HEK293 (cell line): ENCODE results near the gene AQP6.
A peak's percentile ranks its signal among the peaks of the same experiment; 100 is the strongest.

Experiments
- CTCF ChIA-PET: fragments of 350-600 bp; formaldehyde crosslinking; extraction: SDS; loops from one replicate; lab custom pipeline; 2021; ENCODE audit warnings: antibody characterized with exemption; lab: Yijun Ruan, JAX
- POLR2A ChIA-PET: fragments of 300-600 bp; formaldehyde crosslinking; extraction: SDS; loops from one replicate; lab custom pipeline; 2020; ENCODE audit warnings: antibody characterized with exemption, inconsistent platforms; lab: Yijun Ruan, JAX
- H3K27ac ChIP-seq: fragments of 200-500 bp; sonication (Bioruptor generic); 2 replicates; pipeline ENCODE4 v1.5.1; 2014; ENCODE audit warnings: low read depth, low read length, control low read depth, inconsistent platforms; ENCODE audit errors: extremely low read depth
- H3K36me3 ChIP-seq, 2 experiments: fragments of 200-500 bp in 1 of 2; sonication (Bioruptor generic) in 1 of 2; 1 replicate in 1 of 2; 2 replicates in 1 of 2; pipeline ENCODE4 v1.5.1; 2014 to 2017; ENCODE audit warnings: inconsistent platforms in 2 of 2, low read length in 2 of 2; ENCODE audit not compliant: control insufficient read depth in 2 of 2, insufficient read depth in 1 of 2
- H3K4me1 ChIP-seq: fragments of 200-500 bp; sonication (Bioruptor generic); 2 replicates; pipeline ENCODE4 v1.5.1; 2014; ENCODE audit warnings: mild to moderate bottlenecking, low read length, inconsistent platforms; ENCODE audit not compliant: control insufficient read depth, insufficient read depth
- H3K4me3 ChIP-seq: 2 replicates; pipeline ENCODE4 v1.5.1; 2011; ENCODE audit warnings: low read depth, mild to moderate bottlenecking, control low read depth, low read length, moderate library complexity
- H3K9me3 ChIP-seq: fragments of 200-500 bp; sonication (Bioruptor generic); 2 replicates; pipeline ENCODE4 v1.5.1; 2014; ENCODE audit warnings: low read depth, low read length, inconsistent platforms; ENCODE audit not compliant: control insufficient read depth, insufficient read depth
- GLIS1 ChIP-seq: fragments of 450-650 bp; formaldehyde crosslinking; IDR thresholded peaks from 2 replicates; pipeline ENCODE4 v1.5.1; 2016; ENCODE audit warnings: missing biosample characterization, missing genetic modification characterization
- MZF1 ChIP-seq: fragments of 450-650 bp; formaldehyde crosslinking; IDR thresholded peaks from 2 replicates; pipeline ENCODE4 v1.5.1; 2017; ENCODE audit warnings: missing biosample characterization, missing genetic modification characterization, borderline replicate concordance
- OVOL3 ChIP-seq: fragments of 450-650 bp; formaldehyde crosslinking; IDR thresholded peaks from 2 replicates; pipeline ENCODE4 v1.5.1; 2016; ENCODE audit warnings: missing biosample characterization, missing genetic modification characterization
- PRDM10 ChIP-seq: fragments of 450-650 bp; formaldehyde crosslinking; IDR thresholded peaks from 2 replicates; pipeline ENCODE4 v1.5.1; 2016; ENCODE audit warnings: missing biosample characterization, missing genetic modification characterization
- SALL2 ChIP-seq: fragments of 450-650 bp; formaldehyde crosslinking; IDR thresholded peaks from 2 replicates; pipeline ENCODE4 v1.5.0; 2017; ENCODE audit warnings: missing biosample characterization, mild to moderate bottlenecking, missing genetic modification characterization, borderline replicate concordance
- ZBTB20 ChIP-seq: fragments of 450-650 bp; formaldehyde crosslinking; IDR thresholded peaks from 2 replicates; pipeline ENCODE4 v1.5.1; 2016; ENCODE audit warnings: missing biosample characterization, missing genetic modification characterization
- ZBTB26 ChIP-seq: fragments of 450-650 bp; formaldehyde crosslinking; optimal IDR thresholded peaks from 2 replicates; pipeline ENCODE3; 2016; ENCODE audit warnings: missing biosample characterization, mild to moderate bottlenecking, missing genetic modification characterization
- ZFP37 ChIP-seq: fragments of 450-650 bp; formaldehyde crosslinking; IDR thresholded peaks from 2 replicates; pipeline ENCODE4 v1.5.1; 2016; ENCODE audit warnings: missing biosample characterization, missing genetic modification characterization
- ZFP41 ChIP-seq: fragments of 450-650 bp; formaldehyde crosslinking; IDR thresholded peaks from 2 replicates; pipeline ENCODE4 v1.5.1; 2016; ENCODE audit warnings: missing biosample characterization, missing genetic modification characterization, borderline replicate concordance
- ZNF138 ChIP-seq: fragments of 450-650 bp; formaldehyde crosslinking; IDR thresholded peaks from 2 replicates; pipeline ENCODE4 v1.5.1; 2016; ENCODE audit warnings: missing biosample characterization, missing genetic modification characterization, borderline replicate concordance
- ZNF558 ChIP-seq: fragments of 450-650 bp; formaldehyde crosslinking; IDR thresholded peaks from 2 replicates; pipeline ENCODE4 v1.5.1; 2016; ENCODE audit warnings: missing biosample characterization, missing genetic modification characterization
- ZNF621 ChIP-seq: fragments of 450-650 bp; formaldehyde crosslinking; IDR thresholded peaks from 2 replicates; pipeline ENCODE4 v1.5.1; 2017; ENCODE audit warnings: missing biosample characterization, missing genetic modification characterization
- ZNF623 ChIP-seq: fragments of 450-650 bp; formaldehyde crosslinking; IDR thresholded peaks from 2 replicates; pipeline ENCODE4 v1.5.1; 2016; ENCODE audit warnings: missing biosample characterization, missing genetic modification characterization
- ZNF670 ChIP-seq: fragments of 450-650 bp; formaldehyde crosslinking; IDR thresholded peaks from 2 replicates; pipeline ENCODE4 v1.5.1; 2016; ENCODE audit warnings: missing biosample characterization, missing genetic modification characterization, low read depth
- ZNF777 ChIP-seq: fragments of 450-650 bp; formaldehyde crosslinking; IDR thresholded peaks from 2 replicates; pipeline ENCODE4 v1.5.1; 2017; ENCODE audit warnings: missing biosample characterization, missing genetic modification characterization, borderline replicate concordance
- ZNF843 ChIP-seq: fragments of 450-650 bp; formaldehyde crosslinking; IDR thresholded peaks from 2 replicates; pipeline ENCODE4 v1.5.1; 2016; ENCODE audit warnings: missing biosample characterization, missing genetic modification characterization
- TF ChIP-seq, protein P1 (sequence below): fragments of 450-650 bp; formaldehyde crosslinking; IDR thresholded peaks from 2 replicates; pipeline ENCODE4 v1.5.1; 2017; ENCODE audit warnings: missing biosample characterization, missing genetic modification characterization

AQP6 gene

DNA sequence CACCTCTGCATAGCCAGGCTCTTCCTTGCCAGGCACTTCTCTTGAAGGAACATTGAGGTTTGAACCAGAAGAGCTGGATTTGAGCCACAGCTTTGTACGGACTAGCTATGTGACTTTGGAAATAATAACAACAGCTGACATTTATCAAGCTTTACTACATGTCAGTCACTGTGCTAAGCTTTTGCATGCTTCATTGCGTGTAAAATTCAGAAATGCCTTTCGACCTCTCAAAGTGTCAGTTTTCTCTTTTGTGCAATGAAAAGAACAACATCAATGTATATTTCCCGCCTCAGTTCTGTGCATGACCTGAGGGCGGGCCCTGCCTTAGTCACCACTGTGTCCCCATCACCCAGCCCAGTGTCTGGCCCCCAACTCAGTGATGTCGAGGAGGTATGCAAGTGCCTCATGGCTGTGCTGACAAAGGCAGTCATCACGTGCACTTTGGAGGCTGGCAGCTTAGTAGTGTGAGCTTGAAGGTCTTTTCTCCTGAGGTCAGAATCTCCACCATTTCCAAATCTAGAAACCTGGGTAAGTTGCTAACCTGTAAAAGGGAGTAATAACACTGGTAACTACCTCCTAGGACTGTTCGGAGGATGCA is 40.1 kb upstream of the AQP6 start:
- POLR2A ChIA-PET, result no interaction called here
- no peak for TF ChIP-seq SALL2
- no peak for TF ChIP-seq ZNF138 (tag by site-specific recombination)
- no peak for TF ChIP-seq ZNF843 (tag by site-specific recombination)
- no peak for TF ChIP-seq ZFP37 (tag by site-specific recombination)
- TF ChIP-seq MZF1 (tag by site-specific recombination), result no peak
- TF ChIP-seq ZBTB20 (tag by site-specific recombination), result no peak
- no peak for TF ChIP-seq ZNF623 (tag by site-specific recombination)
- no peak for TF ChIP-seq ZNF777
- TF ChIP-seq ZFP41, result no peak
- no peak for TF ChIP-seq OVOL3 (tag by site-specific recombination)
- no peak for TF ChIP-seq ZBTB26
- TF ChIP-seq, all 188 proteins: peak for 0
- Histone ChIP-seq H3K36me3 (no peaks in the 10 kb centered on the region), H3K27ac (no peak overlapping the region), H3K4me3 (no peak overlapping the region), H3K9me3 (no peaks in the 10 kb centered on the region), H3K4me1 (no peaks in the 10 kb centered on the region)
- CTCF ChIA-PET, result interaction anchor here (0.7 to 3.7 kb wide), 4 partner anchors 13 to 138 kb away, joined by 3 to 14 read pairs (median 7); no protein-coding TSS in a partner anchor

GRCh38 chr12:49933796-49934195 is 39.0 kb upstream of the AQP6 start:
- CTCF ChIA-PET, result interaction anchor here (0.6 to 2.9 kb wide), 5 partner anchors 12 to 576 kb away, joined by 3 to 14 read pairs (median 3); no protein-coding TSS in a partner anchor
- no peaks in the 10 kb centered on the region for H3K9me3 ChIP-seq
- H3K4me1 ChIP-seq, result no peaks in the 10 kb centered on the region
- POLR2A ChIA-PET, result no interaction called here
- H3K36me3 ChIP-seq, result no peaks in the 10 kb centered on the region
- H3K27ac ChIP-seq, result no peak overlapping the region
- TF ChIP-seq ZNF621 (tag by site-specific recombination) (no peak), PRDM10 (tag by site-specific recombination) (peak; percentile 72), ZNF558 (0 out of 2 replicates have a peak, but pooled peaks have one; percentile 22), ZNF670 (tag by site-specific recombination) (no peak), GLIS1 (tag by site-specific recombination) (peak; percentile 53)
- TF ChIP-seq, protein P1, sequence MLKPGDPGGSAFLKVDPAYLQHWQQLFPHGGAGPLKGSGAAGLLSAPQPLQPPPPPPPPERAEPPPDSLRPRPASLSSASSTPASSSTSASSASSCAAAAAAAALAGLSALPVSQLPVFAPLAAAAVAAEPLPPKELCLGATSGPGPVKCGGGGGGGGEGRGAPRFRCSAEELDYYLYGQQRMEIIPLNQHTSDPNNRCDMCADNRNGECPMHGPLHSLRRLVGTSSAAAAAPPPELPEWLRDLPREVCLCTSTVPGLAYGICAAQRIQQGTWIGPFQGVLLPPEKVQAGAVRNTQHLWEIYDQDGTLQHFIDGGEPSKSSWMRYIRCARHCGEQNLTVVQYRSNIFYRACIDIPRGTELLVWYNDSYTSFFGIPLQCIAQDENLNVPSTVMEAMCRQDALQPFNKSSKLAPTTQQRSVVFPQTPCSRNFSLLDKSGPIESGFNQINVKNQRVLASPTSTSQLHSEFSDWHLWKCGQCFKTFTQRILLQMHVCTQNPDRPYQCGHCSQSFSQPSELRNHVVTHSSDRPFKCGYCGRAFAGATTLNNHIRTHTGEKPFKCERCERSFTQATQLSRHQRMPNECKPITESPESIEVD (tag by site-specific recombination), result peak; percentile 20; the same call in 1 of the 2 replicates
- H3K4me3 ChIP-seq, result no peak overlapping the region
